ENCODE data around the gene TBC1D17. TPM values are rescaled to one million over a fixed set of nuclear protein-coding genes. Genes with fewer than 3 reads are reported as not detected.

TBC1D17 gene
- total and polyA plus RNA-seq, 2 of the 13 experiments (the other 11 are each of a cell fraction or from before 2014, with no cell fraction given): 9.7 to 16.9 TPM

DNA sequence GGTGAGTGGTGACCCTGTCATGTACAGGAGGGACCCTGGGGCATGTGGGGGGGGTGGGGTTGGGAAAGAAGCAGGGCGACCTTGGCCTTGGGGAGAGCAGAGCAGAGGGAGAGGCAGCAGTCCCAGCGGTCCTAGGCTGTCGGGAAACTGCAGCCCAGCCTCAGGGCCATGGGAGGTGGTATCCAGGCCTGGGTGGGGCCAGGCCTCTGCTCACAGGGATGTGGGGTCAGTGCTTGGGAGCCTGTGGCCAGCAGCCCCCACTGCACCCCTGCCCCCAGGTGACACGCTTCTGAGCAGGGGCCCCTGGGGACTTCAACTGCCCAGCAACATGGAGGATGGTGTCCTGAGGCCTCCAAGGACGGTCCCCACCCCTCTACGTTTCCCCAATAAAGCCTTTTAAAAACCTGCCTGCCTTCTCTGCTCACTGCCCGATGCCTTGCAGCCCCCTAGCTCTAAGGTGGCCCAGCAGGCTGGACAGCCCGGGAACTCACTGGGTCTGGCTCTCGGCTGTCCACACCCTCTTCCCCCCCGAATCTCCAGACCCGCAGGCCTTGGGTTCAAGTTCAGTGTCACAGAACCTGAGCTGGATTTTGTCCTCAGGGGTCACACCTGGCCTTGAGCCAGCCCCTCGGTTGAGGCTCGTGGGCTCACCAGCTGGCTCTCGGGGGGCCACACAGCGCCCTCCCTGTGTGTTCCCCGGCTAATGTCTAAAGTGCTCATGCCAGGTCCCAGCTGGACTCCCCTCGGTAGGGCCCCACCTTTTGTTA is 17.0 kb upstream of the TBC1D17 start:
- BruUV-seq (replicated peaks): no TSS peak
- Histone ChIP-seq H3K4me1 (ENCODE audit: insufficient read depth, low read length) (peaks cover 15% of the 10 kb centered on the region), H3K36me3 (replicated peaks in 1 of 2; ENCODE audit: control insufficient read depth in 1 of 2, insufficient read depth in 2 of 2, low read length in 2 of 2) (peaks cover 35 to 72% of the 10 kb centered on the region in 2 experiments), H3K9ac (ENCODE audit: insufficient read depth, low read depth, low read length) (no peak overlapping the region), H3K9me3 (ENCODE audit: low read length) (no peaks in the 10 kb centered on the region), H2AFZ (ENCODE audit: low read length) (no peak overlapping the region), H3K27me3 (ENCODE audit: control insufficient read depth in 1 of 2, insufficient read depth in 2 of 2, low read length in 2 of 2) (no peaks in the 10 kb centered on the region), H3K4me3 (replicated peaks in 1 of 3; ENCODE audit: insufficient read depth in 1 of 3, low read depth in 2 of 3, low read length in 3 of 3) (no peak overlapping the region), H4K20me1 (ENCODE audit: insufficient read depth, low read length) (peaks cover 6% of the 10 kb centered on the region), H3K4me2 (ENCODE audit: low read depth, low read length) (no peak overlapping the region), H3K79me2 (ENCODE audit: insufficient read depth, low read length) (peaks cover 7% of the 10 kb centered on the region), H3K27ac (ENCODE audit: extremely low read length, insufficient read depth, low read length) (no peak overlapping the region)
- 89% methylated on average over 10 of the region's 17 CpGs for WGBS (ENCODE audit: low lambda C conversion rate)
- in situ Hi-C loops (cut with HindIII; ENCODE audit: extremely low pct_ligation_motif_present, low pct_unique_long_range_greater_than_20kb) (no loop called here), intact Hi-C loops (cut with micrococcal nuclease; ENCODE audit: unreplicated experiment) (no loop called here)
- POLR2A ChIA-PET: interaction anchor here (1.1 to 1.3 kb wide), 2 partner anchors 9 to 10 kb away, joined by 3 to 4 read pairs; no protein-coding TSS in a partner anchor
- DNase-seq (ENCODE audit: low spot score): no peak
- CTCF ChIA-PET (ENCODE audit: low intra/inter-chr PET ratio, low total read pairs): no interaction called here
- no peak for FAIRE-seq
- peak; percentile 8 for ATAC-seq
- TF ChIP-seq ZNF83 (CRISPR knock-in tag; IDR thresholded peaks at IDR 0.05; ENCODE audit: borderline replicate concordance): no peak
- TF ChIP-seq POLR2A (IDR thresholded peaks at IDR 0.05; ENCODE audit: insufficient read depth in 1 of 2, low read depth in 2 of 2, low read length in 2 of 2): peak in 1 of 2 experiments; percentile 36; a peak in 2 of 4 replicates
- TF ChIP-seq, protein P1, sequence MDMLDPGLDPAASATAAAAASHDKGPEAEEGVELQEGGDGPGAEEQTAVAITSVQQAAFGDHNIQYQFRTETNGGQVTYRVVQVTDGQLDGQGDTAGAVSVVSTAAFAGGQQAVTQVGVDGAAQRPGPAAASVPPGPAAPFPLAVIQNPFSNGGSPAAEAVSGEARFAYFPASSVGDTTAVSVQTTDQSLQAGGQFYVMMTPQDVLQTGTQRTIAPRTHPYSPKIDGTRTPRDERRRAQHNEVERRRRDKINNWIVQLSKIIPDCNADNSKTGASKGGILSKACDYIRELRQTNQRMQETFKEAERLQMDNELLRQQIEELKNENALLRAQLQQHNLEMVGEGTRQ (IDR thresholded peaks at IDR 0.05; ENCODE audit: low read depth, low read length): no peak
- TF ChIP-seq, protein P1 (CRISPR knock-in tag; IDR thresholded peaks at IDR 0.05; ENCODE audit: borderline replicate concordance): no peak
- no peak for TF ChIP-seq ZNF12 (CRISPR knock-in tag; IDR thresholded peaks at IDR 0.05)
- TF ChIP-seq NFIB (CRISPR knock-in tag; IDR thresholded peaks at IDR 0.05; ENCODE audit: borderline replicate concordance): no peak
- no peak for TF ChIP-seq ZNF10 (CRISPR knock-in tag; IDR thresholded peaks at IDR 0.05; ENCODE audit: borderline replicate concordance, low read depth)
- TF ChIP-seq SMAD3 (CRISPR knock-in tag; IDR thresholded peaks at IDR 0.05): no peak
- TF ChIP-seq ZSCAN25 (CRISPR knock-in tag; IDR thresholded peaks at IDR 0.05): no peak
- TF ChIP-seq, protein P2, sequence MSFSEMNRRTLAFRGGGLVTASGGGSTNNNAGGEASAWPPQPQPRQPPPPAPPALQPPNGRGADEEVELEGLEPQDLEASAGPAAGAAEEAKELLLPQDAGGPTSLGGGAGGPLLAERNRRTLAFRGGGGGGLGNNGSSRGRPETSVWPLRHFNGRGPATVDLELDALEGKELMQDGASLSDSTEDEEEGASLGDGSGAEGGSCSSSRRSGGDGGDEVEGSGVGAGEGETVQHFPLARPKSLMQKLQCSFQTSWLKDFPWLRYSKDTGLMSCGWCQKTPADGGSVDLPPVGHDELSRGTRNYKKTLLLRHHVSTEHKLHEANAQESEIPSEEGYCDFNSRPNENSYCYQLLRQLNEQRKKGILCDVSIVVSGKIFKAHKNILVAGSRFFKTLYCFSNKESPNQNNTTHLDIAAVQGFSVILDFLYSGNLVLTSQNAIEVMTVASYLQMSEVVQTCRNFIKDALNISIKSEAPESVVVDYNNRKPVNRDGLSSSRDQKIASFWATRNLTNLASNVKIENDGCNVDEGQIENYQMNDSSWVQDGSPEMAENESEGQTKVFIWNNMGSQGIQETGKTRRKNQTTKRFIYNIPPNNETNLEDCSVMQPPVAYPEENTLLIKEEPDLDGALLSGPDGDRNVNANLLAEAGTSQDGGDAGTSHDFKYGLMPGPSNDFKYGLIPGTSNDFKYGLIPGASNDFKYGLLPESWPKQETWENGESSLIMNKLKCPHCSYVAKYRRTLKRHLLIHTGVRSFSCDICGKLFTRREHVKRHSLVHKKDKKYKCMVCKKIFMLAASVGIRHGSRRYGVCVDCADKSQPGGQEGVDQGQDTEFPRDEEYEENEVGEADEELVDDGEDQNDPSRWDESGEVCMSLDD (CRISPR knock-in tag; IDR thresholded peaks at IDR 0.05; ENCODE audit: borderline replicate concordance): no peak
- no peak for TF ChIP-seq GTF2F1 (IDR thresholded peaks at IDR 0.05; ENCODE audit: low read length)
- no peak for TF ChIP-seq ZNF713 (CRISPR knock-in tag; IDR thresholded peaks at IDR 0.05)
- TF ChIP-seq, protein P3, sequence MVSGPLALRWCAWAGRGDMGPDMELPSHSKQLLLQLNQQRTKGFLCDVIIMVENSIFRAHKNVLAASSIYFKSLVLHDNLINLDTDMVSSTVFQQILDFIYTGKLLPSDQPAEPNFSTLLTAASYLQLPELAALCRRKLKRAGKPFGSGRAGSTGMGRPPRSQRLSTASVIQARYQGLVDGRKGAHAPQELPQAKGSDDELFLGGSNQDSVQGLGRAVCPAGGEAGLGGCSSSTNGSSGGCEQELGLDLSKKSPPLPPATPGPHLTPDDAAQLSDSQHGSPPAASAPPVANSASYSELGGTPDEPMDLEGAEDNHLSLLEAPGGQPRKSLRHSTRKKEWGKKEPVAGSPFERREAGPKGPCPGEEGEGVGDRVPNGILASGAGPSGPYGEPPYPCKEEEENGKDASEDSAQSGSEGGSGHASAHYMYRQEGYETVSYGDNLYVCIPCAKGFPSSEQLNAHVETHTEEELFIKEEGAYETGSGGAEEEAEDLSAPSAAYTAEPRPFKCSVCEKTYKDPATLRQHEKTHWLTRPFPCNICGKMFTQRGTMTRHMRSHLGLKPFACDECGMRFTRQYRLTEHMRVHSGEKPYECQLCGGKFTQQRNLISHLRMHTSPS (CRISPR knock-in tag; IDR thresholded peaks at IDR 0.05; ENCODE audit: low read depth): no peak
- no peak for TF ChIP-seq ZNF362 (CRISPR knock-in tag; IDR thresholded peaks at IDR 0.05; ENCODE audit: borderline replicate concordance)
- TF ChIP-seq AGO2 (optimal IDR thresholded peaks at IDR 0.05; ENCODE audit: low read depth, low read length): peak; percentile 85
- TF ChIP-seq ZNF251 (CRISPR knock-in tag; IDR thresholded peaks at IDR 0.05): no peak
- TF ChIP-seq RBFOX2 (IDR thresholded peaks at IDR 0.05; ENCODE audit: low read depth, low read length): peak; percentile 59; the same call in 1 of the 2 replicates
